Endodermal cell (in vitro differentiated cells): ENCODE measurements around the gene TNIK. TPM values are rescaled to one million over a fixed set of nuclear protein-coding genes. Genes with fewer than 3 reads are reported as not detected.

Experiments
- DNase-seq: peaks from one replicate; pipeline ENCODE4 v3.0.0-alpha.2; 2017
- H3K27ac ChIP-seq: 2 replicates; pipeline ENCODE4 v1.5.1; 2013; ENCODE audit warnings: mild to moderate bottlenecking, low read depth, low read length, moderate library complexity
- H3K27me3 ChIP-seq: 2 replicates; pipeline ENCODE4 v1.6.1; 2013; ENCODE audit warnings: mild to moderate bottlenecking, low read length, moderate library complexity; ENCODE audit not compliant: insufficient read depth, control insufficient read depth, poor library complexity, severe bottlenecking
- H3K36me3 ChIP-seq: 2 replicates; pipeline ENCODE4 v1.7.0; 2013; ENCODE audit warnings: mild to moderate bottlenecking, low read length, moderate library complexity; ENCODE audit not compliant: control insufficient read depth, insufficient read depth
- H3K4me1 ChIP-seq: one replicate; pipeline ENCODE4 v1.7.0; 2013; ENCODE audit warnings: low read length; ENCODE audit not compliant: control insufficient read depth, insufficient read depth
- H3K4me3 ChIP-seq: 2 replicates; pipeline ENCODE4 v1.5.1; 2013; ENCODE audit warnings: mild to moderate bottlenecking, low read length, moderate library complexity
- H3K9ac ChIP-seq: 2 replicates; pipeline ENCODE4 v1.6.1; 2013; ENCODE audit warnings: mild to moderate bottlenecking, low read length, moderate library complexity; ENCODE audit not compliant: poor library complexity, severe bottlenecking; ENCODE audit errors: extremely low read depth
- H3K9me3 ChIP-seq: 2 replicates; pipeline ENCODE4 v1.6.1; 2013; ENCODE audit warnings: mild to moderate bottlenecking, low read length, moderate library complexity; ENCODE audit not compliant: control insufficient read depth
- H3K27ac Mint-ChIP-seq: 2 replicates; pipeline ENCODE4 v1.8.0; 2020; ENCODE audit warnings: mixed read lengths
- H3K27me3 Mint-ChIP-seq: 2 replicates; pipeline ENCODE4 v1.8.0; 2021; ENCODE audit warnings: mild to moderate bottlenecking, mixed read lengths; ENCODE audit not compliant: insufficient read depth
- H3K36me3 Mint-ChIP-seq: 2 replicates; pipeline ENCODE4 v1.8.0; 2020; ENCODE audit warnings: low read depth, mixed read lengths
- H3K4me1 Mint-ChIP-seq: 2 replicates; pipeline ENCODE4 v1.8.0; 2020; ENCODE audit warnings: mixed read lengths
- H3K4me3 Mint-ChIP-seq: 2 replicates; pipeline ENCODE4 v1.8.0; 2020; ENCODE audit warnings: mild to moderate bottlenecking, moderate library complexity, mixed read lengths
- H3K9me3 Mint-ChIP-seq: 2 replicates; pipeline ENCODE4 v1.8.0; 2020; ENCODE audit warnings: mild to moderate bottlenecking, mixed read lengths
- CTCF ChIP-seq: fragments of 200-600 bp; sonication (generic); conservative IDR thresholded peaks from 2 replicates; pipeline ENCODE4 v1.5.0; 2021; ENCODE audit warnings: antibody characterized with exemption, mild to moderate bottlenecking
- WGBS, 2 experiments: methylation state at CpG; one replicate each; pipeline versions ENCODE4 v1.1.5 to v1.1.7; 2013; ENCODE audit warnings: missing lambda C conversion rate in 2 of 2, mixed read lengths in 1 of 2; ENCODE audit not compliant: insufficient coverage in 1 of 2, insufficient read length in 1 of 2; 5-methylcytosine and 5-hydroxymethylcytosine counted together
- total RNA-seq, 2 donors: library from RNA; stranded (reverse); fragmentation: NEBNext Ultra II Directional in 1 of 2; extraction: Animal tissue kit (Norgen Biotek cat#: 25700) in 1 of 2; gene quantifications; 2 replicates in 1 of 2; 3 replicates in 1 of 2; pipeline ENCODE4 v1.2.1, GENCODE V29; 2021

TNIK gene
- total RNA-seq, 2 donors from 2014 or later = 12.2 to 14.9 TPM

- H3K9me3 ChIP-seq = peaks cover 16% of the 10 kb centered on the region
- DNase-seq = no peak
- Mint-ChIP-seq H3K9me3 (peaks cover 8% of the 10 kb centered on the region), H3K27me3 (peaks cover 2% of the 10 kb centered on the region), H3K27ac (no peak overlapping the region), H3K4me1 (peaks cover 6% of the 10 kb centered on the region), H3K36me3 (no peaks in the 10 kb centered on the region), H3K4me3 (no peak overlapping the region)
- H3K27ac ChIP-seq = no peak overlapping the region
- TF ChIP-seq CTCF = no peak
- no peak overlapping the region for H3K9ac ChIP-seq
- no peaks in the 10 kb centered on the region for H3K27me3 ChIP-seq
- 100% methylated on average over 1 of the region's 1 CpG for WGBS, 2 experiments
- H3K36me3 ChIP-seq = no peaks in the 10 kb centered on the region
- H3K4me1 ChIP-seq = peaks cover 7% of the 10 kb centered on the region
- H3K4me3 ChIP-seq = no peak overlapping the region
Observed at GRCh38 chr3:171432548-171432947, 27.7 kb downstream of the TNIK start.

GRCh38 chr3:171431550-171431949, 28.7 kb downstream of the TNIK start:
- Histone ChIP-seq H3K27me3 (no peaks in the 10 kb centered on the region), H3K9ac (no peak overlapping the region), H3K9me3 (peaks cover 16% of the 10 kb centered on the region), H3K36me3 (no peaks in the 10 kb centered on the region), H3K4me3 (no peak overlapping the region), H3K4me1 (peaks cover 7% of the 10 kb centered on the region), H3K27ac (no peak overlapping the region)
- no peak overlapping the region for H3K4me3 Mint-ChIP-seq
- H3K36me3 Mint-ChIP-seq = no peaks in the 10 kb centered on the region
- H3K27ac Mint-ChIP-seq = no peak overlapping the region
- peaks cover 2% of the 10 kb centered on the region for H3K4me1 Mint-ChIP-seq
- H3K27me3 Mint-ChIP-seq = peaks cover under 1% of the 10 kb centered on the region
- TF ChIP-seq CTCF = no peak
- peaks cover 8% of the 10 kb centered on the region for H3K9me3 Mint-ChIP-seq
- no peak for DNase-seq
- 89% methylated on average over 1 of the region's 1 CpG; no CpG with 5 or more reads in 1 of the 2 experiments for WGBS, 2 experiments

GRCh38 chr3:171430530-171430929, 29.7 kb downstream of the TNIK start:
- H3K4me3 Mint-ChIP-seq = no peak overlapping the region
- no peak for DNase-seq
- H3K9me3 Mint-ChIP-seq = peaks cover 6% of the 10 kb centered on the region
- H3K36me3 Mint-ChIP-seq = no peaks in the 10 kb centered on the region
- no peak overlapping the region for H3K4me3 ChIP-seq
- H3K9ac ChIP-seq = no peak overlapping the region
- TF ChIP-seq CTCF = no peak
- H3K4me1 Mint-ChIP-seq = no peaks in the 10 kb centered on the region
- no peak overlapping the region for H3K27ac ChIP-seq
- H3K4me1 ChIP-seq = peaks cover 7% of the 10 kb centered on the region
- no peaks in the 10 kb centered on the region for H3K27me3 ChIP-seq
- H3K9me3 ChIP-seq = peaks cover 16% of the 10 kb centered on the region
- no peaks in the 10 kb centered on the region for H3K36me3 ChIP-seq
- no peak overlapping the region for H3K27ac Mint-ChIP-seq
- H3K27me3 Mint-ChIP-seq = no peaks in the 10 kb centered on the region
